ENCODE results near the gene MTG1.
A peak's percentile ranks its signal among the peaks of the same experiment; 100 is the strongest.

MTG1 gene

DNA sequence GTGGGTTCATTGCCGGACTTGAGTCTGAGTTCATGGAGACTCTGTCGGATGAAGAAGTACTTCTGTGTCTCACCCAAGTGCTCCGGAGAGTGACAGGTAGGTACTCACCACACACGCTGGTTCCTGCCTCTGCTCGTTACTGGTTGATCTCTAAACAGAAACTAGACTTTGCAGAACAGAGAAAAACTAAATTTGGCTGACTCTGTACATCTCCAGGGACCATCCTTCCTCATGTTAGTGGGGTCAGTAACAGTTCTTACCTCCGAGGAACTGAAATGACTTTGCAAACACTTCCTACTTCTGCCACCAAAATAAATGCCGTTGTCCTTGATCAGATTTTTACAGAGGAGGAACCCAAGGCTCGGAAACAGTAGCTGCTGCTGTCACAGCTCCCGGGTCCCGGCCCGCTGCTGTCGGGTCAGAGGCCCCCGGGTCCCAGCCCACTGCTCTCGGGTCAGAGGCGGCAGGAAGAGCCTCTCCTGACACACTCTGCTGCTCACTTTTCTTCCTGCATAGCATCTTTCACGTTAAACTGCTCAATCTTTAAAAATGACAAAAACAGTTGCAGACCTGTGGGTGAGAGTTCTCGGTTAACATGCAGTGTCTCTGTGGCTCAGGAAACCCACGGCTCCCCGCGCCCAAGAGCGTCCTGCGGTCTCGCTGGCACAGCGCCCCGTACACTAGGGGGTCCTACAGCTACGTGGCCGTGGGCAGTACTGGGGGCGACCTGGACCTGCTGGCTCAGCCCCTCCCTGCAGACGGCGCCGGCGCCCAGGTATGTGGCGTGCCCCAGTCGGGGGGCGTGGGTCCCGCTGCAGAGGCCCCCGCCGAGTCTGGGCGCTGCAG, 4.8 kb upstream of the MTG1 start:
- peak; percentile 35; the same call in 1 of the 2 replicates for TF ChIP-seq GABPA (IDR thresholded peaks at IDR 0.05; ENCODE audit: low read depth)
- TF ChIP-seq POLR2AphosphoS5 (IDR thresholded peaks at IDR 0.05; ENCODE audit: low read depth) = peak; percentile 53; the same call in 1 of the 2 replicates
- TF ChIP-seq, protein P1, sequence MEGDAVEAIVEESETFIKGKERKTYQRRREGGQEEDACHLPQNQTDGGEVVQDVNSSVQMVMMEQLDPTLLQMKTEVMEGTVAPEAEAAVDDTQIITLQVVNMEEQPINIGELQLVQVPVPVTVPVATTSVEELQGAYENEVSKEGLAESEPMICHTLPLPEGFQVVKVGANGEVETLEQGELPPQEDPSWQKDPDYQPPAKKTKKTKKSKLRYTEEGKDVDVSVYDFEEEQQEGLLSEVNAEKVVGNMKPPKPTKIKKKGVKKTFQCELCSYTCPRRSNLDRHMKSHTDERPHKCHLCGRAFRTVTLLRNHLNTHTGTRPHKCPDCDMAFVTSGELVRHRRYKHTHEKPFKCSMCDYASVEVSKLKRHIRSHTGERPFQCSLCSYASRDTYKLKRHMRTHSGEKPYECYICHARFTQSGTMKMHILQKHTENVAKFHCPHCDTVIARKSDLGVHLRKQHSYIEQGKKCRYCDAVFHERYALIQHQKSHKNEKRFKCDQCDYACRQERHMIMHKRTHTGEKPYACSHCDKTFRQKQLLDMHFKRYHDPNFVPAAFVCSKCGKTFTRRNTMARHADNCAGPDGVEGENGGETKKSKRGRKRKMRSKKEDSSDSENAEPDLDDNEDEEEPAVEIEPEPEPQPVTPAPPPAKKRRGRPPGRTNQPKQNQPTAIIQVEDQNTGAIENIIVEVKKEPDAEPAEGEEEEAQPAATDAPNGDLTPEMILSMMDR (IDR thresholded peaks at IDR 0.05; ENCODE audit: insufficient read depth, low read length) = no peak
- TF ChIP-seq, protein P2, sequence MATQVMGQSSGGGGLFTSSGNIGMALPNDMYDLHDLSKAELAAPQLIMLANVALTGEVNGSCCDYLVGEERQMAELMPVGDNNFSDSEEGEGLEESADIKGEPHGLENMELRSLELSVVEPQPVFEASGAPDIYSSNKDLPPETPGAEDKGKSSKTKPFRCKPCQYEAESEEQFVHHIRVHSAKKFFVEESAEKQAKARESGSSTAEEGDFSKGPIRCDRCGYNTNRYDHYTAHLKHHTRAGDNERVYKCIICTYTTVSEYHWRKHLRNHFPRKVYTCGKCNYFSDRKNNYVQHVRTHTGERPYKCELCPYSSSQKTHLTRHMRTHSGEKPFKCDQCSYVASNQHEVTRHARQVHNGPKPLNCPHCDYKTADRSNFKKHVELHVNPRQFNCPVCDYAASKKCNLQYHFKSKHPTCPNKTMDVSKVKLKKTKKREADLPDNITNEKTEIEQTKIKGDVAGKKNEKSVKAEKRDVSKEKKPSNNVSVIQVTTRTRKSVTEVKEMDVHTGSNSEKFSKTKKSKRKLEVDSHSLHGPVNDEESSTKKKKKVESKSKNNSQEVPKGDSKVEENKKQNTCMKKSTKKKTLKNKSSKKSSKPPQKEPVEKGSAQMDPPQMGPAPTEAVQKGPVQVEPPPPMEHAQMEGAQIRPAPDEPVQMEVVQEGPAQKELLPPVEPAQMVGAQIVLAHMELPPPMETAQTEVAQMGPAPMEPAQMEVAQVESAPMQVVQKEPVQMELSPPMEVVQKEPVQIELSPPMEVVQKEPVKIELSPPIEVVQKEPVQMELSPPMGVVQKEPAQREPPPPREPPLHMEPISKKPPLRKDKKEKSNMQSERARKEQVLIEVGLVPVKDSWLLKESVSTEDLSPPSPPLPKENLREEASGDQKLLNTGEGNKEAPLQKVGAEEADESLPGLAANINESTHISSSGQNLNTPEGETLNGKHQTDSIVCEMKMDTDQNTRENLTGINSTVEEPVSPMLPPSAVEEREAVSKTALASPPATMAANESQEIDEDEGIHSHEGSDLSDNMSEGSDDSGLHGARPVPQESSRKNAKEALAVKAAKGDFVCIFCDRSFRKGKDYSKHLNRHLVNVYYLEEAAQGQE (IDR thresholded peaks at IDR 0.05; ENCODE audit: insufficient replicate concordance, low read depth) = no peak
- peak; percentile 44; the same call in 1 of the 2 replicates for TF ChIP-seq SPI1 (IDR thresholded peaks at IDR 0.05; ENCODE audit: borderline replicate concordance, low read depth)
- H3K27me3 ChIP-seq (ENCODE audit: insufficient read depth, poor library complexity, severe bottlenecking) = no peaks in the 10 kb centered on the region
- peak overlapping the region; percentile 75 for H3K27ac ChIP-seq (replicated peaks)
- DNase-seq (ENCODE audit: low read depth in 1 of 2, low spot score in 1 of 2) = peak; percentile 61 to 71
- peak overlapping the region; percentile 53 for H3K4me3 ChIP-seq (replicated peaks; ENCODE audit: insufficient read depth, low read length)

DNA sequence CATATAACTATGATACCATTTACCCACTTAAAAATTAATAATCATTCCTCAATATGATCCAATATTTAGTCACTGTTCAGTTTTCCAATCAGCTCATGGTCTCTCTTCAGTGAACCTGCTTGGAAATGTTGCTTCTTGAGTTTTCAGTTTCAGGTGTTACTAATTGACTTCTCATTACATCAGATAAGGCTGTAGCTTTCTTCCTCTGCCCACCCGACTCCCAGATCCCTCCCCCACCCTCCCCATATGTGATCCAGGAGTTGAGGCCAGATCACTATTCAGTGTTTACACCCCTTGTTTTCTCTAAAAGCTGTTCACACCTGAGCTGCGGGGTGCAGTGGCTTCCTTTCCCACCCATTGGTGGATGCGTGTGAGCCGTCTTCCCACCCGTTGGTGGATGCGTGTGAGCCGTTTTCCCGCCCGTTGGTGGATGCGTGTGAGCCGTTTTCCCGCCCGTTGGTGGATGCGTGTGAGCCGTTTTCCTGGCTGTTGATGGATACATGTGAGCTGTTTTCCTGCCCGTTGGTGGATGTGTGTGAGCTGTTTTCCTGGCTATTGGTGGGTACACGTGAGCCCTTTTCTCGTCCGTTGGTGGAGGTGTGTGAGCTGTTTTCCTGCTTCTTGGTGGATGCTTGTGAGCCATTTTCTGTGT, 3.2 kb upstream of the MTG1 start:
- TF ChIP-seq, protein P2 (IDR thresholded peaks at IDR 0.05; ENCODE audit: insufficient replicate concordance, low read depth) = no peak
- TF ChIP-seq GABPA (IDR thresholded peaks at IDR 0.05; ENCODE audit: low read depth) = no peak
- TF ChIP-seq, protein P1 (IDR thresholded peaks at IDR 0.05; ENCODE audit: insufficient read depth, low read length) = no peak
- Histone ChIP-seq H3K27me3 (ENCODE audit: insufficient read depth, poor library complexity, severe bottlenecking) (no peaks in the 10 kb centered on the region), H3K27ac (replicated peaks) (peak overlapping the region; percentile 8; the same call in 1 of the 2 replicates), H3K4me3 (replicated peaks; ENCODE audit: insufficient read depth, low read length) (no peak overlapping the region; the same call in 1 of the 2 replicates)
- no peak for DNase-seq (ENCODE audit: low read depth in 1 of 2, low spot score in 1 of 2)

DNA sequence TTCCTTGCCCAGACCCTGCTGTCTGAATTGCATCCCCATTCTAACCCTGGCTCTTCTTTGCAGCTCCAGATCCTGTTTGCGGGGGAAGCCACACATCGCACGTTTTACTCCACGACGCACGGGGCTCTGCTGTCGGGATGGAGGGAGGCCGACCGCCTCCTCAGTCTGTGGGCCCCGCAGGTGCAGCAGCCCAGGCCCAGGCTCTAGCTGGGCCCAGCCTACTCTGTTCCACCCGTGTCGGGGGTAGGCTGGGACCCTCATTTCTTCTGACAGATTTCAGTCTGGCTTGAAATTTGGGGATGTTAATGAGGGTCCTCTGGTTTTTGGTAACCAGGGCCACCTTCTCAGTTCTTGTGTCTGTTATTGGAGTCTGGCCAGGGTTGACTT, 2.7 kb upstream of the MTG1 start:
- H3K27ac ChIP-seq (replicated peaks) = no peak overlapping the region
- no peaks in the 10 kb centered on the region for H3K27me3 ChIP-seq (ENCODE audit: insufficient read depth, poor library complexity, severe bottlenecking)
- TF ChIP-seq SPI1 (IDR thresholded peaks at IDR 0.05; ENCODE audit: borderline replicate concordance, low read depth) (no peak), GABPA (IDR thresholded peaks at IDR 0.05; ENCODE audit: low read depth) (no peak), POLR2AphosphoS5 (IDR thresholded peaks at IDR 0.05; ENCODE audit: low read depth) (no peak)
- TF ChIP-seq, protein P2 (IDR thresholded peaks at IDR 0.05; ENCODE audit: insufficient replicate concordance, low read depth) = no peak
- TF ChIP-seq, protein P1 (IDR thresholded peaks at IDR 0.05; ENCODE audit: insufficient read depth, low read length) = no peak
- no peak for DNase-seq (ENCODE audit: low read depth in 1 of 2, low spot score in 1 of 2)
- H3K4me3 ChIP-seq (replicated peaks; ENCODE audit: insufficient read depth, low read length) = no peak overlapping the region

Data from HL-60 (cell line).